Bronchial smooth muscle cell (primary cell): ENCODE results near the gene RNU5D-1. TPM values are rescaled to one million over a fixed set of nuclear protein-coding genes. Genes with fewer than 3 reads are reported as not detected.

Source experiments
- total RNA-seq: library from RNA; depleted of rRNA; stranded (reverse); fragments of >200 nt; gene quantifications from 2 replicates; pipeline ENCODE4 v1.2.1, GENCODE V29; 2014

The RNU5D-1 gene
- not detected in 2 replicates for total RNA-seq

DNA sequence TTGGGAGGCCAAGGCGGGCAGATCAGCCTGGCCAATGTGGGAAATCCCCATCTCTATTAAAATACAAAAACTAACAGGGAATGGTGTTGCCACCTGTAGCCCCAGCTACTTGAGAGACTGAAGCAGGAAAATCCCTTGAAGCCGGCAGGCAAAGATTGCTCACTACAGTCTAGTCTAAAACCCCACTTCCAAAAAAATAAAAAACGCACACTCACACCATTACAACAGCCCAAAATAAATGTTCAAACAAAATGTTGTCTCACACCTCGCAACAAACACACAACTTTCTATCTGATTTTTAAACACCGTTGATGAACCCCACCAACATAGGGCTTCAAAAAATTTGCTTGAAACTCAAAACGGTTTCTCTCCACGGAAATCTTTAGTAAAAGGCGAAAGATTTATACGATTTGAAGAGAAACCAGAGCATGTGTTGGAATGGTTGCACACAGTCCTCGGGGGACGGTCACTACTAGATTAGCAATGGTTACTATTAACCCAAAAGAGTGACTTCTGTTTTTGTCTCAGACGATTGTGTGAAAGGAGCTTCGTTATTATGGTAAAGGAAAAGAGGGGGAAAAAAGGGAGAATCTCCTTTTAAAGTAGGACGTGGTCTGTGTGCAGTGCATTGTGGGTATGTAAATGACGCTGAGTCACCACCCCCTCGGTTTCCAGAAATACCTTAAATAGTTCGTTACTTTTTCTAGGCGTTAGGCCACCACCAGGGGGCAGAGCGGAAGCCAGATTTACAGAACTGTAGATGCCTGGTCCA is at the start of gene RNU5D-1:
Gene RNU5D-1 (minus strand): TSS at position 430 of the 772 bp plus-strand sequence.

DNA sequence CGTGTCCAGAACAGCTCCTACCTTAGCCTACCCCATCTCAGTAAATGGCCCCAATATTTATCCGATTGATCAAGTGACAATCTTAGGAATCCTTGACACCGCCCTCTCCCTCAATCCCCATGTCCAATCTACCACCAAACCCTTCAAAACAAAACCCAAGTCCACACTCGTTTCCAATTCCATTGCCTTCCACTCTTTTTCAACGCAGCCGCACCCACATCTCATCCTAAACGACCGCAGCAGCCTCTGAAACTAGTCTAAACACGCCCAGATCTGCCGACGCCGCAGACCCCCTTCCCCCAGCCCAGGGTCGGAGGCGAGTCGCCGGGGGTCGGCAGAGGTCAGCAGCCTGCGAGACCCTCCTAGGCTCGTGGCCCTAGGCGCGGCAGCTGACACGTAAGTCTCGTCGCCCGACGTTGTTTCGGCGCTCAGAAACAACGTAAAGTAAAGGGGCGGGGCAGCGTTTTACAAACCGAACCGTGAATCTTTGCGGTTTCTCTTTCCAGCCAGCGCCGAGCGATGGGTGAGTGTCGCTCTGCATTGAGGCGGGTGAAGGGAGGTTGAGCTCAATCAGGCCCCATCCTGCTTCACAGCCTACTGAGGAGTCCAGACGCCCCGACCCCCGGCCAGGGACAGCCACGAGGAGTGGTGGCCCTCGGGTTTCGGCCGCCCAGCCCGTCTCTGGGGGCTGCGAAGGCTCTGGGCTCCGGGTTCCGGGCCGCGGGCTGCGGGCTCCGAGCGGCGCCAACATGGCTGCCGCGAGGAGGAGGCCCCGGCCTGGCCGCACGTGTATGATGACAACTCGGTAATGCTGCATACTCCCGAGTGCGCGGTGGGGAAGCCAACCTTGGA is 44.3 kb upstream of the RNU5D-1 start, which contains the start of gene RPS8:
Gene RPS8 (plus strand): TSS at position 463 of the 852 bp plus-strand sequence. CDS start 57 bp downstream, at position 520.

DNA sequence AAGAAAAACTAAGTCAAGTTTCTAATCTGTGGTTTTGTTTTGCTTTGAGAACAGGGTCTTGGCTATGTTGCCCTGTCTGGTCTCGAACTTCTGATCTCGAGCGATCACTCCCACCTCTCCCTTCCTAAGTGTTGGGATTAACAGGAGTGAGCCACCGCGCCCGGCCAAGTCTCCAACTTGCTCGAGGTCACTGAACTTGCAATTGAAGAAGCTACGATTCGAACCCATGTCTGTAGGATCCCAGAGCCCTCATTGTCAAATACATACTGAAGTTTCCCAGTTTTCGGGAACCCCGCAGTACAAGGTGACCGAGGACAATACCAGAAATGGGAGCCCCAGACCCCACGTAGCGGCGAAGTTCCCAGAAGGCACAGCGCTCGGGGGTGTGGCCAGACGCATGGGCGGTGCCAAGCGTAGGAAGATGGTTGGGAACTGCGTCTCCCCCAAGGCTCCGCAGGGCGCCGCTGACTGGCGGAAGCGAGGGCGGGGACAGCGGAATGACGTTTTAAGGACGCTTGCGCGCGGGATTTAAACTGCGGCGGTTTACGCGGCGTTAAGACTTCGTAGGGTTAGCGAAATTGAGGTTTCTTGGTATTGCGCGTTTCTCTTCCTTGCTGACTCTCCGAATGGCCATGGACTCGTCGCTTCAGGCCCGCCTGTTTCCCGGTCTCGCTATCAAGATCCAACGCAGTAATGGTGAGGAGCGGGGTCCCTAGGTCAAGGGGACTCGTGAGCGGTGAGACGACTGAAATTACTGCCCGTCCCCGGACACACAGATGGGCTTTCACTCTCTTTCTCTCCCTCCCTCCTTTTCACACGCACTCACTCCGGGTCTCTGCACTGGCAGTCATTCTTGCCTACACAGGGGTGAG is 8.6 kb upstream of the RNU5D-1 start, which contains the start of gene KIF2C:
Gene KIF2C (plus strand): TSS at position 531 of the 872 bp plus-strand sequence. CDS start 96 bp downstream, at position 627.

Other genes starting within 250 kb of the RNU5D-1 start
- gene TMEM53, start 56.7 kb downstream of the RNU5D-1 start, total RNA-seq: 6.3 and 7.2 TPM in 2 replicates
- gene ARMH1, start 56.5 kb downstream of the RNU5D-1 start, total RNA-seq: 2.6 and 3.5 TPM in 2 replicates
- gene KIF2C, start 8.7 kb upstream of the RNU5D-1 start, total RNA-seq: 0.60 and 4.4 TPM in 2 replicates
- gene RPS8, start 44.4 kb upstream of the RNU5D-1 start, total RNA-seq: 1,417 and 1,701 TPM in 2 replicates
- gene BEST4, start 57.0 kb upstream of the RNU5D-1 start, total RNA-seq: 0.16 and 0.26 TPM in 2 replicates
- 9.0 and 15.8 TPM in 2 replicates for gene PLK3, start 69.2 kb upstream of the RNU5D-1 start, total RNA-seq
- gene DYNLT4, start 76.2 kb upstream of the RNU5D-1 start, total RNA-seq: not detected in 2 replicates
- 4.5 and 5.8 TPM in 2 replicates for gene BTBD19, start 77.4 kb upstream of the RNU5D-1 start, total RNA-seq
- gene PTCH2, start 112.1 kb upstream of the RNU5D-1 start, total RNA-seq: 0.17 and 0.95 TPM in 2 replicates